K562 (cell line): ENCODE measurements around the gene SLC6A20. TPM values are rescaled to one million over a fixed set of nuclear protein-coding genes. Genes with fewer than 3 reads are reported as not detected.

Experiments used
- CHD1 ChIP-seq: fragments of 200-600 bp; sonication (generic); IDR thresholded peaks from one replicate; pipeline ENCODE4 v1.6.1; 2012; ENCODE audit warnings: mild to moderate bottlenecking, moderate library complexity, low read length, inconsistent platforms
- DACH1 ChIP-seq: fragments of 450-650 bp; IDR thresholded peaks from 2 replicates; pipeline ENCODE4 v1.6.1; 2018; ENCODE audit not compliant: partially characterized antibody
- E2F6 ChIP-seq, 2 experiments: IDR thresholded peaks; 2 replicates each; pipeline ENCODE4 v1.6.1; 2011; ENCODE audit warnings: borderline replicate concordance in 1 of 2, control low read depth in 1 of 2, low read depth in 1 of 2, low read length in 1 of 2, mild to moderate bottlenecking in 1 of 2, mixed read lengths in 1 of 2, moderate library complexity in 1 of 2; ENCODE audit not compliant: insufficient read depth in 1 of 2, insufficient read length in 1 of 2, poor library complexity in 1 of 2, severe bottlenecking in 1 of 2; ENCODE audit errors: extremely low read depth in 1 of 2
- HMGXB4 ChIP-seq: sonication (generic); formaldehyde crosslinking; IDR thresholded peaks from 2 replicates; pipeline ENCODE4 v1.8.1; 2023; ENCODE audit warnings: mild to moderate bottlenecking, missing genetic modification reagents
- MIER1 ChIP-seq: fragments of 450-650 bp; IDR thresholded peaks from 2 replicates; pipeline ENCODE4 v1.6.1; 2016; ENCODE audit warnings: antibody characterized with exemption, mild to moderate bottlenecking, low read depth
- NEUROD1 ChIP-seq: fragments of 150-350 bp; IDR thresholded peaks from 2 replicates; pipeline ENCODE4 v1.6.1; 2014; ENCODE audit warnings: borderline replicate concordance, low read length, low read depth; ENCODE audit not compliant: partially characterized antibody
- NFYB ChIP-seq: IDR thresholded peaks from 2 replicates; pipeline ENCODE4 v1.6.1; 2011; ENCODE audit warnings: mild to moderate bottlenecking, moderate library complexity; ENCODE audit not compliant: insufficient read length; ENCODE audit errors: extremely low read depth
- OTX1 ChIP-seq: fragments of 450-650 bp; formaldehyde crosslinking; IDR thresholded peaks from 2 replicates; pipeline ENCODE4 v1.4.0; 2022; ENCODE audit warnings: mild to moderate bottlenecking
- POLR2AphosphoS2 ChIP-seq: IDR thresholded peaks from 2 replicates; pipeline ENCODE4 v1.6.1; 2012; ENCODE audit warnings: low read length, improper control_type of control experiment
- PPARD ChIP-seq: fragments of 250-450 bp; sonication (Bioruptor Pico); IDR thresholded peaks from 2 replicates; pipeline ENCODE4 v1.8.0; 2022; ENCODE audit warnings: inconsistent platforms, mild to moderate bottlenecking, moderate library complexity
- SIN3B ChIP-seq: fragments of 450-650 bp; IDR thresholded peaks from 2 replicates; pipeline ENCODE4 v1.6.1; 2017; ENCODE audit warnings: low read depth, mild to moderate bottlenecking, moderate library complexity
- SP2 ChIP-seq: IDR thresholded peaks from 2 replicates; pipeline ENCODE4 v1.6.1; 2011; ENCODE audit warnings: mild to moderate bottlenecking, low read depth, low read length, moderate library complexity; ENCODE audit not compliant: poor library complexity, severe bottlenecking; ENCODE audit errors: extremely low read depth
- SUPT5H ChIP-seq: fragments of 450-650 bp; IDR thresholded peaks from 2 replicates; pipeline ENCODE4 v1.6.1; 2016
- VEZF1 ChIP-seq: fragments of 200-800 bp; sonication (Bioruptor generic); IDR thresholded peaks from 2 replicates; pipeline ENCODE4 v1.6.1; 2017; ENCODE audit warnings: missing genetic modification characterization, missing compliant biosample characterization
- ZBTB43 ChIP-seq: sonication (generic); formaldehyde crosslinking; IDR thresholded peaks from 2 replicates; pipeline ENCODE4 v1.8.0; 2023; ENCODE audit warnings: mild to moderate bottlenecking, missing genetic modification reagents
- ZMIZ1 ChIP-seq, 2 experiments: fragments of 150-350 bp in 1 of 2; IDR thresholded peaks; 2 replicates each; pipeline ENCODE4 v1.6.1; 2012 to 2016; ENCODE audit warnings: low read depth in 2 of 2, low read length in 2 of 2, mild to moderate bottlenecking in 1 of 2, moderate library complexity in 1 of 2
- ZNF717 ChIP-seq: fragments of 250-450 bp; sonication (Bioruptor Pico); IDR thresholded peaks from 2 replicates; pipeline ENCODE4 v1.5.0; 2021
- polyA plus RNA-seq, 8 experiments: library from polyadenylated mRNA; depleted of rRNA in 4 of 8; stranded (reverse) in 5 of 8; unstranded in 3 of 8; fragments of >200 nt; fragmentation: Nextera tagmentation in 2 of 8; fragmentation: Illumina TruSeq in 1 of 8; extraction: Ambion mirVana in 2 of 8; extraction: Trizol in 1 of 8; gene quantifications; 2 replicates each; pipeline versions ENCODE4 v1.2.1 to v1.2.3, GENCODE V29; 2011 to 2014; ENCODE audit warnings: inconsistent platforms in 1 of 8, missing spikeins in 1 of 8
- total RNA-seq, 7 experiments: library from RNA; depleted of rRNA in 6 of 7; stranded (reverse); fragments of >200 nt in 6 of 7; fragmentation: Illumina TruSeq in 2 of 7; extraction: Trizol in 2 of 7; gene quantifications; 2 replicates each; pipeline versions ENCODE4 v1.2.1 to v1.2.3, GENCODE V29; 2011 to 2021; ENCODE audit warnings: low replicate concordance in 1 of 7

The SLC6A20 gene
- total and polyA plus RNA-seq, 9 of the 15 experiments (the other 6 are each of a cell fraction or from before 2014, with no cell fraction given): not detected

GRCh38 chr3:45841757-45842491 is 45.6 kb upstream of the SLC6A20 start, which contains the start of gene LZTFL1 (continued):
- peak; percentile 80 for TF ChIP-seq NFYB
- peak; percentile 44; the same call in 1 of the 2 replicates for TF ChIP-seq VEZF1 (CRISPR knock-in tag)
- peak; percentile 25; the same call in 1 of the 2 replicates for TF ChIP-seq HMGXB4
- TF ChIP-seq E2F6 (IDR thresholded peaks at IDR 0.05; ENCODE audit: borderline replicate concordance in 1 of 2, extremely low read depth in 1 of 2, insufficient read depth in 1 of 2, insufficient read length in 1 of 2, low read depth in 1 of 2, low read length in 1 of 2, poor library complexity in 1 of 2, severe bottlenecking in 1 of 2): peak; percentile 76 to 83
- TF ChIP-seq MIER1: peak; percentile 56
- TF ChIP-seq NEUROD1: peak; percentile 74
- TF ChIP-seq SUPT5H: 0 out of 2 replicates have a peak, but pooled peaks have one; percentile 49
- 0 out of 2 replicates have a peak, but pooled peaks have one; percentile 40 for TF ChIP-seq ZBTB43 (CRISPR knock-in tag)
- TF ChIP-seq PPARD: no peak
- no peak for TF ChIP-seq ZNF717 (CRISPR knock-in tag)
- TF ChIP-seq ZMIZ1 (IDR thresholded peaks at IDR 0.05; ENCODE audit: low read depth in 2 of 2, low read length in 2 of 2): no peak
- TF ChIP-seq SIN3B: 0 out of 2 replicates have a peak, but pooled peaks have one; percentile 36
- no peak for TF ChIP-seq OTX1 (CRISPR knock-in tag)
- no peak for TF ChIP-seq POLR2AphosphoS2
- peak; percentile 92 for TF ChIP-seq DACH1
- no peak for TF ChIP-seq CHD1
- peak; percentile 50 for TF ChIP-seq SP2
